Measurements from ENCODE around the gene DMRTA2. TPM values are rescaled to one million over a fixed set of nuclear protein-coding genes. Genes with fewer than 3 reads are reported as not detected.

The DMRTA2 gene
- not detected for total RNA-seq
- long read RNA-seq, donor 1 = 0 reads
- long read RNA-seq, donor 2 = 0 reads

GRCh38 chr1:50422946-50423669 lies at the start of gene DMRTA2:
DMRTA2 (minus strand) TSS chr1:50423443; CDS start chr1:50421536, 1,907 bp downstream.
- no peak for DNase-seq (ENCODE audit: low spot score)
- intact Hi-C loops (cut with DNase I) = no loop called here

DNA sequence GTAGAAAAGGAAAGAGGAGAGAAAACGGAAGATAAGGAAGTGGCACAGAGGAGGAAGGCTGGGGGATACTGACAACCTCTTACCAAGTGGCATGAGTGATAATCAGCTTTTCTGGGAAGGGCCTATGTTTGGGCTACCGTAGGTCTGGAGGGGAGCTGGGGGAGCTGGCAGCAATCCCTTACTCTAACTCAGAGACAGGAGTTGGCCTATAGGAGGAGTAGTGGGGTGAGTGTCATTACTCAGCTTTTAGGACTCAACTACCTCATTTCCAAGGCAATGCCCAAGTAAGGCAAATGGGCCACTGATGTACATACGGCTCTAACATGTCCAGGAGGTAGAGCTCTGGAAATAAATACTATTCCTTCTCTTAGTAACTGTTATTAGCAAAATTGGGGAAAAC lies 48.7 kb upstream of the DMRTA2 start:
- intact Hi-C loops (cut with DNase I) = no loop called here
- no peak for DNase-seq (ENCODE audit: low spot score)

DNA sequence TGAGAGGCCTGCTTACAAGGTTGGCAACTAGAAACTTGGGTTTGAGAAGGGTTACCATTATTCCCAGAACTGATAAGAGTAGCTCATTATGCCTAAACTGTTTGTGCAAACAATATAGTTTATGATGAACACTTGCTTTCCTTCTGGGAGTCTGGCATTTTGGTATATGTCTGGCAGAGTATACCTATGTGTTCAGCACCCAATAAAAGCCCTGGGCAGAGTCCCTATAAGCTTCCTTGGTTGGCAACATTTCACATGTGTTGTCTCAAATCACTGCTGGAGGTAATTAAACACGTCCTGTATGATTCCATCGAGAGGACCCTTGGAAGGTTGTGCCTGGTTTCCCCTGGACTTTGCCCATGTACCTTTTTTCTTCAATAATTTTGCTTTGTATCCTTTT lies 39.7 kb upstream of the DMRTA2 start:
- intact Hi-C loops (cut with DNase I) = no loop called here
- no peak for DNase-seq (ENCODE audit: low spot score)

DNA sequence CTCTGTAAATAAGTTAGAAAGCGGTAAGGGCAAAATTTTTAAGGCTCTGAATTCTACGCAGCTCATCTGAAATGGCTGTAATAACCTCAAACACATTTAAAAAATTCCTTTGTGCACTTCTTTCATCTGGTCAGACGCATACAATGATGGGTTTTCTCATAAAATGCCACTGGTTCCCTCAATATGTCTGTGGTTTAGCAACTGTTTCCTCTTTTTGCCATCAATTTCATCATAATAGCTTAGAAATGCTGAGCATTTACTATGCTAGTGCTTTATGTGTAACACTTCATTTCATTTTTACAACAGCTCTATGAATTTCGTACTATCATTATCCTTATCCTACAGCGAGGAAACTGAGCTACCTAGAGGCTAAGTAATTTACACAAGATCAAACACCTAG lies 35.3 kb upstream of the DMRTA2 start:
- DNase-seq (ENCODE audit: low spot score) = no peak
- intact Hi-C loops (cut with DNase I) = no loop called here

DNA sequence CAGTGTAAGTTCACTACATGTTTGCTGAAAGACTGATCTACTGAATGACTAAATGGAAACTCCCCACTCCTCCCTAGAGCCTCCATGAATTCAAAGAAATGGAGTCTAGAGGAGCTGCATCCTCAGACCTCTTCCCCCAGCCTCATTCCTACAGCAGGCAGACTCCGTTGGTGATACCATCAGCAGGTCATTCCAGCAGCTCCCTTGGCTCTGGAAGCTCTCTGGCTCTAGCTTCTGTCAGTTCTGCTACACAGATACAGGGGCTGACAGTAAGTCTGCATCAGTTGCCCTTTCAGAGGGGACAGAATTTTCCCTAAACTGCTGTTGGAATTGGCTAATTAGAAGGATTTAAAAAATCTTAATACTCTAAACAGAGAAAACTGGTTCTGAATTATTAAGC lies 31.7 kb upstream of the DMRTA2 start:
- no peak for DNase-seq (ENCODE audit: low spot score)
- intact Hi-C loops (cut with DNase I) = loop anchor here in 1 of 2 donors (5.0 kb wide), 1 partner anchor 1548 kb away; no protein-coding TSS in a partner anchor

GRCh38 chr1:50453266-50453665 lies 30.0 kb upstream of the DMRTA2 start:
- intact Hi-C loops (cut with DNase I) = loop anchor here in 1 of 2 donors (5.0 kb wide), 1 partner anchor 1546 kb away; no protein-coding TSS in a partner anchor
- no peak for DNase-seq (ENCODE audit: low spot score)

DNA sequence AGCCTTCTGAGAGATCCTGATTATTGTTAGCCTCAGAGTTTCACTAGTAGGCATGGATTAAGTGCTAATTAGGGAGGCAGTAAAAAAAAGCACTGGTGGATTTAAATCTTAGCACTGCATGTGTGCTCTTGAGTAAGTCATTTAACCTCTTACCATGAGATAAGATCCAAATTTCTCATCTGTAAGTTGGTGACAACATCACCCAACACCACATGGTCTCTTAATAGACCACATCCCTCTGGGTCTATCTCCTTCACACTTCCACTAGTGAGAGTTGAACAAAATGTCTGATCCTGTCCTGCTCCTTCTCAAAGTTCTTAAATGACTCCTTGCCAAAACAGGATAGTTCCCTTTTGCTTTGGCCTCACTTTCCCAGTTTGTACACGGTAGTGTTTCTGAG lies 29.5 kb upstream of the DMRTA2 start:
- intact Hi-C loops (cut with DNase I) = loop anchor here in 1 of 2 donors (5.0 kb wide), 1 partner anchor 1545 kb away; no protein-coding TSS in a partner anchor
- no peak for DNase-seq (ENCODE audit: low spot score)

GRCh38 chr1:50450861-50451653 lies 27.8 kb upstream of the DMRTA2 start:
- no peak for DNase-seq (ENCODE audit: low spot score)
- intact Hi-C loops (cut with DNase I) = loop anchor here in 1 of 2 donors (5.0 kb wide), 1 partner anchor 1544 kb away; no protein-coding TSS in a partner anchor

DNA sequence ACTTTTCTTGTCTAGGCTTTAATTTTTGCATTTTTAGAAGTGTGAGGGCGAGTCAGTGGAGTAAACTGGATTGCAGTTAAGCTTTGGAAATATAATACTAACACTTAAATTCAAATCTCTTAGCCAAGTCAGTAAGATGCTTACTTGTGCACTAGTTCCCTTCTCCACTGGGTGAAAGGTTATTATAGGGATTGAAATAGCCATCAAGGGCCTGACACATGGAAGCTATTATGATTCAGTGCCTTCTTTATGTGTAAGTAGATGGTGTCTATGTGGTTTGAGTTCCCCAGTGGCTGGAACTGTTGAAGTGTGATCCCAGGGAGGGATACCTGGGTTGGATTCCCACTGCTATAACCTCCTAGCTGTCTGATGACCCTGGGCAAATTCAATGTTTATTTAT lies 24.7 kb upstream of the DMRTA2 start:
- DNase-seq (ENCODE audit: low spot score) = no peak
- intact Hi-C loops (cut with DNase I) = no loop called here

GRCh38 chr1:50441183-50441582 lies 17.9 kb upstream of the DMRTA2 start:
- no peak for DNase-seq (ENCODE audit: low spot score)

GRCh38 chr1:50438945-50439344 lies 15.7 kb upstream of the DMRTA2 start:
- intact Hi-C loops (cut with DNase I) = no loop called here
- no peak for DNase-seq (ENCODE audit: low spot score)

More at GRCh38 chr1:50441183-50441582, 17.9 kb upstream of the DMRTA2 start:
- intact Hi-C loops (cut with DNase I) = no loop called here

DNA sequence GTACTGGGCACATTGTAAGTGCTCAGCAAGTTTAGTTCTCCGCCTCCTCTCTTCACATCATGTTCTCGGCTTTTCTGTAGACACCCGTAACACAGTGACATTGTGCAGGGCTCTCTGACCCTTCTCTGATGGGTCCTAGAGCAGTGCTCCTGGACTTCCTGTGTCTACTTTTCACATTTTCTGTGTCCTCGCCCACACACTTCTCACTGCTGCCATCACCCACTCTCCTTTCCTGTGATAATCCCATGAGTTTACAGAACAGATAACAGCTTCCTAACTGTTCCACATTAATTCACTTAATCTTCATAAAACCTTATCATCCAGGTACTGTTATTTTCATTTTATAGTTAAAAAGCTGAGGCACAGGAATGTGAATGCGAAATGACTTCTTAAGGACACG lies 13.2 kb upstream of the DMRTA2 start:
- intact Hi-C loops (cut with DNase I) = no loop called here
- no peak for DNase-seq (ENCODE audit: low spot score)

DNA sequence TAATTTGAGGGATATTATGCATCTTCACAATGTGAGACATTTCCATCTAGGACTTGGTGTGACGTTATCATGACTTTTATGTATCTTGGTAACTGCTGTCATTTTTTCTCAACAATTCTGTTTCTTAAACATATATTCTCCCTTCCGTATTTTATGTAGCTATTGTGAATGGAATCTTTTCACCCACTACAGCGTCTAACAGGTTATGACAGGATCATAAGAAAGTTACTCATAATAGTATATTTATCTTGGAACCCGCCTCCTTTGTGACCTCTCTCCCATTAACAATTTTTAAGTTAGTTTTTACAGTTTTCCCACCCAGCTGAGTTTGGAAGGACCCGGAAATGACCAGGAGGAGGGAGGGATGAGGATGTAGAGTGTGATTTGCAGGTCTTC lies 6.8 kb upstream of the DMRTA2 start:
- intact Hi-C loops (cut with DNase I) = no loop called here
- no peak for DNase-seq (ENCODE audit: low spot score)

DNA sequence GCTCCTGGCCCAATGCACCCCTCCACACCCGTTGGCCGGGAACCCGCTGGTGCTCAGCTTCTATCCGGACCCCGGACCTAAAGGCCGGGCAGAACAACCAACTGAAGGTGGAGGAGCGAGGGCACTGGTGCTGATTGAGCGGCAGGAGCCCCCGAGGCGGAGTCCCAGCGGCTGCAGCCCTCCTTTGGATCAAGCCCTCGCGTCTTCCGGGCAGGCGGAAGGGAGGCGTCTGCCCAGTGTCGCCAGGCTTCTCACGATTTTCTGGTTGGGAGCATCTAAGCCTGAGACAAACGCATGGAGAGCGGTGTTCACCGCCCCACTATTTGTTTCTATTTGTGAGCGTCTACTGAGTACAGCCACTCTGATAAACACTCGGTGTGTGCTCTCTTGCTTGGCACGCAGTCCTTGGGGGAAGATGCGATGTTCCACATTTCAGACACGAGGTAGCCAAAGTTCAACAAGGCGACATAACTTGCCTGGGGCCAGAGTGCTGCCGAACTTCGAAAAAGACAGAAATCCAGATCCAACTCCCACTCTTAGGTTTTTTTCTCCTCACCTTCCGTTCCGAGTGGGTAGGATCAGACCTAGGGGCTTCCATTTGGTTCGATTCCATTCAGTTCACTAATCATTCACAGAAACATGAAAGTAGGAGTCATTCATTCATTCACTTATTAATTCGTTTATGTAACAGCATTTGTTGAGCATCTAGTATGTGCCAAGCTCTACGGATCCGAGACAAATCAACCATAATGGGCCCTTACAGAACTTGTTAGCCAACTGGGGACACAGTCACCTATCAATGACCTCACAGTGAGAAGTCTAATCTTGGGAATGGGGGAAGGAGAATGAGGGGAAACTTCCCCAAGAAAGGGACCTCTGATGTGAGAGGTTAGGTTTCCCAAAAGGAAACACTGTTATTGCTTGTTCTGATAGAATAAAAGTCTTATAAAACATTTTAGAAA lies 4.9 kb upstream of the DMRTA2 start:
- intact Hi-C loops (cut with DNase I) = no loop called here
- DNase-seq (ENCODE audit: low spot score) = no peak

DNA sequence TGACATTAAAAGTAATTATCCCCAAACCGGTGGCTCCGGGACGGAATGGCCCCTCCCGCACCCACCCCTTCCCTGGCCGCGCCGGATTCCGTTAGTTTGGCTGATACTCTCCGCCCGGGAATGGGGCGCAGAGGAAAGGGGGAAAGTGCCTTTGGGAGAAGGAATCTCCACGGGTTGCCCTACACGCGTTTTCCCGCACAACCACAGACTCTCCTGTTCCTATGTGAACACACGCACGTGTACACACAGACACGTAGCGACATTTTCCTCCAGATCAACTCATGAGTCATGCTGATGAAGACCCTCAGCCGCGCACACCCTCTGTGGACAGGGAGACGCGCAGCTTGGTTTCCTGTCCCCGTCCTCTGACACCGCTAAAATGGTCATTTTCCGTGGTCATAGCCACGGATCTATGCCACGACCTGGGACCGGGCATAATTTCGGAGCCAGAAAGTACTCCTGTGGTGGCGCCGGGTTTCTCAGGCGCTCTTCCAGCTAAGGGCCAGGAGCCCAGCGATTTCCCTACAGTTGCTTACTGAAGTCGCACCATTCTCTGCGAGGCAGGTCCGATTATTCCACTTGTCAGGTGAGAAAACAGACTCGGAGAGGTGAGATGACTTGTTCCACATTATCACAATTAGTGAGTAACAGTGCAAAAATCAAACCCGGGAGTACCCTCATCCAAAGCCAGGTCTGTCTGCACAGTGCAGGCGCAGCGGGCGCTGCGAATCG lies 4.0 kb upstream of the DMRTA2 start:
- intact Hi-C loops (cut with DNase I) = no loop called here

DNA sequence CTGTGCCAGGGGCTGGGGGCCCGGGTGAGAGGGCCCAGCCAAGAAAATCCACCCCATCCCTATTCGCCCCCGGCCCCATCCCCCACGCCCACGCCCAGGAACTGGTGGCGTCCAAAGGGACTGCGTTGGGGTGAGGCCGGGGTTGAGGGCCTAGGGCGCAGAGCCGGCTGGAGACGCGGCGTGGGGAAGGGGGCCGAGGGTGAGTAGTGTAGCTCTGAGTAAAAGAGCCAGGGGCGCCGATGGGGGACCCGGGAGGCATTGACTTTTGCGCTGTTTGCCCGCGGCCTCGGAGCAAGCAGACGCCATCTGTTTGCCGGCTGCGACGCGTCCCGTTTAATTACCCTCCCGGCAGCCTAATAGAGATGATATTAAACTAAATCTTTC lies 3.5 kb upstream of the DMRTA2 start:
- DNase-seq (ENCODE audit: low spot score) = no peak
- intact Hi-C loops (cut with DNase I) = no loop called here

More for the DNA sequence above, 4.0 kb upstream of the DMRTA2 start:
- no peak for DNase-seq (ENCODE audit: low spot score)

DNA sequence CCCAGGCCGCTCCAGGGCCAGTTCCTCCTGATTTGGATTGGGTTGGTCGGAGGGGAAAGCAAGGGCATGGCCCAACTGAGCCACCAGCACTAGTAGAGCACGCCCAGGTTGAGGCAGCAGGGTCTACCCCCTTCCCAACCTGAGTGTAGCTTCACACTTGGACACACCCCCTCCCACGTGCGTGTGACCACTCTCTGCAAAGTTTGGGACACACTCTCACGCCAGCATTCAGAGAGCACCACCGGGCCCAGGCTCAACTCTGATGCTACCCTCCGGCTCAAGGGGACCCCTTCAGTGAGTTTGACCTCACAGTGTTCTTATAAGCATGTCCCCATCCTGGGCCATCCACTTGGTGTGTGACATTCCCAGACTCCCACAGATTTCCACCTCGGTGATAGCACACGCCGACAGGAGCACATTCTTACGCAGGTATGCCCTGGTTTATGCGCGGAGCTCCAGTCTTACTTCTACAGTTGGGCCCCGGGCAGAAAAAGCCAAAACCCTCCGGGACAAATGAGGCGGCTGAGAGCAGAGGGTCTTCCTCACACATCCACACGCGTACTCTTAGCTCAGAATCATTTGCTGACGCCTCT lies 3.0 kb upstream of the DMRTA2 start:
- intact Hi-C loops (cut with DNase I) = no loop called here
- DNase-seq (ENCODE audit: low spot score) = no peak

GRCh38 chr1:50425376-50426107 lies 2.3 kb upstream of the DMRTA2 start:
- intact Hi-C loops (cut with DNase I) = no loop called here
- no peak for DNase-seq (ENCODE audit: low spot score)

Measured in posterior vena cava (tissue), 2 donors.